ENCODE data around the gene HCRT. TPM values are rescaled to one million over a fixed set of nuclear protein-coding genes. Genes with fewer than 3 reads are reported as not detected.

HCRT gene
- polyA plus RNA-seq, 1 of the 3 experiments (the other 2 are of a cell fraction): not detected

DNA sequence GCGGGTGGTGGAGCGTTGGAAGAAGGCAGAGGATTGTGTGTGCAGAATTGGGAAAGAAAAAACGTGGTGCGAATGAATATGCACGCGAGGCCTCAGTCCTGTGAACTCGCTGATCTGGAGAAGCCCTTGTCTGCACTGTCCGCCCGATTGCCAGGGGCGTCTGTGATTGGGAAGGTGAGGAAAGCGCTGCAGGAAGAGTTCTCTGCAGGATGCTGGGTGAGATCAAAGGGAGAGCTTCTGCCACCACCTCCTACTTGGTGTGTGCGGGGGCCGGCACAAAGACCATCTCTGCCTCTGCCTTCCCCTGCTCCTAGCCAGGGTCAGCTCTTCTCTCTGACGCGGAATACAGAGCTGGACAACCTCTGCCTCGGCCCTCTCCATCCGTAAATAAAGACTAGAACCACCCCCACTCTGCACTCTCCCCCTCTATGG, 29.6 kb downstream of the HCRT start:
- POLR2A ChIA-PET: interaction anchor here (1.2 kb wide), 1 partner anchor 25 kb away, joined by 3 read pairs; the partner anchor contains the start of gene KCNH4
- Histone ChIP-seq H3K79me2 (ENCODE audit: insufficient read depth) (peaks cover 42% of the 10 kb centered on the region), H3K9me2 (no peaks in the 10 kb centered on the region), H3K27me3 (ENCODE audit: insufficient read depth) (no peaks in the 10 kb centered on the region), H3K4me2 (peak overlapping the region; percentile 76), H2AFZ (ENCODE audit: low read depth) (peak overlapping the region; percentile 89; the same call in 1 of the 2 replicates), H3K27ac (ENCODE audit: low read depth in 2 of 2, low read length in 1 of 2) (no peak overlapping the region; a peak in 1 of 4 replicates), H3K4me1 (ENCODE audit: control insufficient read depth in 1 of 2, insufficient read depth in 2 of 2, low read depth in 1 of 2, low read length in 1 of 2) (peaks cover 11 to 19% of the 10 kb centered on the region in 2 experiments; a peak in 2 of 4 replicates), H3K9me3 (no peaks in the 10 kb centered on the region), H3K36me3 (replicated peaks in 1 of 2; ENCODE audit: control insufficient read depth in 1 of 2, insufficient read depth in 2 of 2, low read length in 1 of 2) (peaks cover 4 to 6% of the 10 kb centered on the region in 2 experiments), H3K9ac (peak overlapping the region; percentile 68; the same call in 1 of the 2 replicates), H3K4me3 (ENCODE audit: low read depth in 2 of 2, low read length in 1 of 2) (peak overlapping the region; percentile 90 to 99), H3F3A (replicated peaks; ENCODE audit: insufficient read depth) (no peaks in the 10 kb centered on the region), H4K20me1 (ENCODE audit: insufficient read depth) (peaks cover 36% of the 10 kb centered on the region)
- CTCF ChIA-PET: interaction anchor here (0.7 to 1.2 kb wide), 3 partner anchors 12 to 45 kb away, joined by 3 to 4 read pairs (median 3); no protein-coding TSS in a partner anchor
- no peak for TF ChIP-seq FOXM1 (IDR thresholded peaks at IDR 0.05; ENCODE audit: low read depth)
- TF ChIP-seq, protein P1, sequence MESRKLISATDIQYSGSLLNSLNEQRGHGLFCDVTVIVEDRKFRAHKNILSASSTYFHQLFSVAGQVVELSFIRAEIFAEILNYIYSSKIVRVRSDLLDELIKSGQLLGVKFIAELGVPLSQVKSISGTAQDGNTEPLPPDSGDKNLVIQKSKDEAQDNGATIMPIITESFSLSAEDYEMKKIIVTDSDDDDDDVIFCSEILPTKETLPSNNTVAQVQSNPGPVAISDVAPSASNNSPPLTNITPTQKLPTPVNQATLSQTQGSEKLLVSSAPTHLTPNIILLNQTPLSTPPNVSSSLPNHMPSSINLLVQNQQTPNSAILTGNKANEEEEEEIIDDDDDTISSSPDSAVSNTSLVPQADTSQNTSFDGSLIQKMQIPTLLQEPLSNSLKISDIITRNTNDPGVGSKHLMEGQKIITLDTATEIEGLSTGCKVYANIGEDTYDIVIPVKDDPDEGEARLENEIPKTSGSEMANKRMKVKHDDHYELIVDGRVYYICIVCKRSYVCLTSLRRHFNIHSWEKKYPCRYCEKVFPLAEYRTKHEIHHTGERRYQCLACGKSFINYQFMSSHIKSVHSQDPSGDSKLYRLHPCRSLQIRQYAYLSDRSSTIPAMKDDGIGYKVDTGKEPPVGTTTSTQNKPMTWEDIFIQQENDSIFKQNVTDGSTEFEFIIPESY (IDR thresholded peaks at IDR 0.05; ENCODE audit: borderline replicate concordance, low read depth): no peak
- TF ChIP-seq, protein P2, sequence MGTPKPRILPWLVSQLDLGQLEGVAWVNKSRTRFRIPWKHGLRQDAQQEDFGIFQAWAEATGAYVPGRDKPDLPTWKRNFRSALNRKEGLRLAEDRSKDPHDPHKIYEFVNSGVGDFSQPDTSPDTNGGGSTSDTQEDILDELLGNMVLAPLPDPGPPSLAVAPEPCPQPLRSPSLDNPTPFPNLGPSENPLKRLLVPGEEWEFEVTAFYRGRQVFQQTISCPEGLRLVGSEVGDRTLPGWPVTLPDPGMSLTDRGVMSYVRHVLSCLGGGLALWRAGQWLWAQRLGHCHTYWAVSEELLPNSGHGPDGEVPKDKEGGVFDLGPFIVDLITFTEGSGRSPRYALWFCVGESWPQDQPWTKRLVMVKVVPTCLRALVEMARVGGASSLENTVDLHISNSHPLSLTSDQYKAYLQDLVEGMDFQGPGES (IDR thresholded peaks at IDR 0.05; ENCODE audit: low read depth, low read length): no peak
- TF ChIP-seq, protein P3, sequence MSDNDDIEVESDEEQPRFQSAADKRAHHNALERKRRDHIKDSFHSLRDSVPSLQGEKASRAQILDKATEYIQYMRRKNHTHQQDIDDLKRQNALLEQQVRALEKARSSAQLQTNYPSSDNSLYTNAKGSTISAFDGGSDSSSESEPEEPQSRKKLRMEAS (IDR thresholded peaks at IDR 0.05; ENCODE audit: low read depth): no peak
- no peak for TF ChIP-seq NRF1 (IDR thresholded peaks at IDR 0.05; ENCODE audit: low read depth, low read length)
- no peak for TF ChIP-seq GABPA (IDR thresholded peaks at IDR 0.05; ENCODE audit: low read depth)
- TF ChIP-seq, protein P4, sequence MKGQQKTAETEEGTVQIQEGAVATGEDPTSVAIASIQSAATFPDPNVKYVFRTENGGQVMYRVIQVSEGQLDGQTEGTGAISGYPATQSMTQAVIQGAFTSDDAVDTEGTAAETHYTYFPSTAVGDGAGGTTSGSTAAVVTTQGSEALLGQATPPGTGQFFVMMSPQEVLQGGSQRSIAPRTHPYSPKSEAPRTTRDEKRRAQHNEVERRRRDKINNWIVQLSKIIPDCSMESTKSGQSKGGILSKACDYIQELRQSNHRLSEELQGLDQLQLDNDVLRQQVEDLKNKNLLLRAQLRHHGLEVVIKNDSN (IDR thresholded peaks at IDR 0.05; ENCODE audit: borderline replicate concordance, low read depth): no peak
- no peak for TF ChIP-seq POLR2AphosphoS5 (IDR thresholded peaks at IDR 0.05; ENCODE audit: low read depth, low read length)
- TF ChIP-seq NFIC (IDR thresholded peaks at IDR 0.05; ENCODE audit: borderline replicate concordance): no peak
- TF ChIP-seq JUND (IDR thresholded peaks at IDR 0.05): no peak
- TF ChIP-seq FOSL2 (IDR thresholded peaks at IDR 0.05; ENCODE audit: borderline replicate concordance, low read depth): no peak
- no peak for TF ChIP-seq TAF1 (IDR thresholded peaks at IDR 0.05; ENCODE audit: borderline replicate concordance, low read depth, low read length)
- no peak for TF ChIP-seq ELF1 (IDR thresholded peaks at IDR 0.05)
- TF ChIP-seq EZH2phosphoT487 (IDR thresholded peaks at IDR 0.05; ENCODE audit: borderline replicate concordance, low read depth): no peak
- no peak for TF ChIP-seq RFX5 (IDR thresholded peaks at IDR 0.05; ENCODE audit: low read length)
- TF ChIP-seq EP300 (IDR thresholded peaks at IDR 0.05; ENCODE audit: borderline replicate concordance in 1 of 2, low read depth in 1 of 2, low read length in 1 of 2): no peak
- TF ChIP-seq YY1 (IDR thresholded peaks at IDR 0.05; ENCODE audit: low read depth): no peak
- DNase-seq: no peak
- WGBS (ENCODE audit: low lambda C conversion rate): 60% methylated on average over 15 of the region's 17 CpGs
